Gastrocnemius medialis (tissue), 4 donors: Measurements from ENCODE around the gene RPRD1A.

ENCODE experiments used
- CTCF ChIP-seq, 5 experiments: fragments of 450-650 bp in 3 of 5; fragments of 200-600 bp in 2 of 5; sonication (generic) in 2 of 5; IDR thresholded peaks in 4 of 5; conservative IDR thresholded peaks in 1 of 5; 1 replicate in 4 of 5; 2 replicates in 1 of 5; pipeline ENCODE4 v1.5.1; 2016 to 2019; ENCODE audit warnings: antibody characterized with exemption in 5 of 5, mild to moderate bottlenecking in 3 of 5, moderate library complexity in 3 of 5
- POLR2A ChIP-seq, 2 donors: fragments of 450-650 bp; IDR thresholded peaks; one replicate each; pipeline ENCODE4 v1.6.1; 2017; ENCODE audit warnings: antibody characterized with exemption in 2 of 2, mild to moderate bottlenecking in 2 of 2, moderate library complexity in 2 of 2

- no peak for TF ChIP-seq CTCF (IDR thresholded peaks at IDR 0.05 in 4 of 5, conservative IDR thresholded peaks at IDR 0.05 in 1 of 5)
- TF ChIP-seq POLR2A (IDR thresholded peaks at IDR 0.05): no peak
Observed at GRCh38 chr18:36028859-36029258, 38.5 kb downstream of the RPRD1A start.
